ENCODE measurements around the gene MAP7D2. TPM values are rescaled to one million over a fixed set of nuclear protein-coding genes. Genes with fewer than 3 reads are reported as not detected.

Gene MAP7D2
- total RNA-seq, 1 experiment from 2014 or later = 7.6 TPM

GRCh38 chrX:20111271-20111670, 5.4 kb downstream of the MAP7D2 start:
- ATAC-seq = no peak
- no peak overlapping the region for H3K4me3 ChIP-seq (ENCODE audit: low read depth in 2 of 2, low read length in 2 of 2)
- intact Hi-C loops (cut with micrococcal nuclease; ENCODE audit: unreplicated experiment) = no loop called here
- DNase-seq (ENCODE audit: low read depth, low spot score) = no peak
- TF ChIP-seq CTCF (IDR thresholded peaks at IDR 0.05) = no peak
- no peak for TF ChIP-seq TCF7L2 (IDR thresholded peaks at IDR 0.05; ENCODE audit: low read depth, low read length)
- no peak for TF ChIP-seq SIN3A (IDR thresholded peaks at IDR 0.05; ENCODE audit: borderline replicate concordance, insufficient read depth, low read depth, low read length)
- no peak for TF ChIP-seq REST (IDR thresholded peaks at IDR 0.05; ENCODE audit: insufficient read depth in 1 of 2, low read depth in 2 of 2, low read length in 1 of 2)
- no peaks in the 10 kb centered on the region for H3K27me3 ChIP-seq (ENCODE audit: control insufficient read depth, insufficient read depth, low read length)
- H3K27ac ChIP-seq (ENCODE audit: low read length) = no peak overlapping the region
- H3K4me1 ChIP-seq (ENCODE audit: control insufficient read depth, insufficient read depth, low read length) = no peaks in the 10 kb centered on the region
- no peaks in the 10 kb centered on the region for H3K36me3 ChIP-seq (ENCODE audit: control insufficient read depth, insufficient read depth, low read length)
- H3K9me3 ChIP-seq (ENCODE audit: control insufficient read depth, insufficient read depth, low read depth, low read length) = no peaks in the 10 kb centered on the region
- ChIA-PET POLR2A (no interaction called here), CTCF (no interaction called here)
- no TSS peak for BruUV-seq (replicated peaks)
- in situ Hi-C loops (cut with HindIII; ENCODE audit: low pct_unique_long_range_greater_than_20kb, low sequenced_read_pairs) = no loop called here

GRCh38 chrX:20101934-20102581, 14.6 kb downstream of the MAP7D2 start:
- no peak overlapping the region for H3K4me3 ChIP-seq (ENCODE audit: low read depth in 2 of 2, low read length in 2 of 2)
- no peaks in the 10 kb centered on the region for H3K27me3 ChIP-seq (ENCODE audit: control insufficient read depth, insufficient read depth, low read length)
- no peak overlapping the region for H3K27ac ChIP-seq (ENCODE audit: low read length)
- TF ChIP-seq CTCF (IDR thresholded peaks at IDR 0.05) (no peak), TCF7L2 (IDR thresholded peaks at IDR 0.05; ENCODE audit: low read depth, low read length) (no peak), POLR2AphosphoS5 (IDR thresholded peaks at IDR 0.05; ENCODE audit: low read depth, low read length) (no peak), REST (IDR thresholded peaks at IDR 0.05; ENCODE audit: insufficient read depth in 1 of 2, low read depth in 2 of 2, low read length in 1 of 2) (no peak), SIN3A (IDR thresholded peaks at IDR 0.05; ENCODE audit: borderline replicate concordance, insufficient read depth, low read depth, low read length) (no peak)
- BruUV-seq (replicated peaks) = no TSS peak
- ATAC-seq (no peak), DNase-seq (ENCODE audit: low read depth, low spot score) (no peak)
- in situ Hi-C loops (cut with HindIII; ENCODE audit: low pct_unique_long_range_greater_than_20kb, low sequenced_read_pairs) = no loop called here
- ChIA-PET POLR2A (no interaction called here), CTCF (no interaction called here)
- no peaks in the 10 kb centered on the region for H3K9me3 ChIP-seq (ENCODE audit: control insufficient read depth, insufficient read depth, low read depth, low read length)
- intact Hi-C loops (cut with micrococcal nuclease; ENCODE audit: unreplicated experiment) = no loop called here
- H3K36me3 ChIP-seq (ENCODE audit: control insufficient read depth, insufficient read depth, low read length) = no peaks in the 10 kb centered on the region
- H3K4me1 ChIP-seq (ENCODE audit: control insufficient read depth, insufficient read depth, low read length) = no peaks in the 10 kb centered on the region

Measured in Panc1 (cell line).